Stomach (tissue), 9 donors: ENCODE measurements around the gene EHD4. TPM values are rescaled to one million over a fixed set of nuclear protein-coding genes. Genes with fewer than 3 reads are reported as not detected.

Experiments
- DNase-seq, 2 donors: peaks; one replicate each; pipeline versions ENCODE4 v3.0.0 to v3.0.0-alpha.2; 2013 to 2019
- H3K27ac ChIP-seq, 5 donors: fragments of 200-600 bp in 4 of 5; sonication (generic) in 4 of 5; one replicate each; pipeline ENCODE4 v1.5.1; 2013 to 2019; ENCODE audit warnings: mild to moderate bottlenecking in 1 of 5, moderate library complexity in 1 of 5
- H3K27me3 ChIP-seq, 3 donors: fragments of 200-600 bp; sonication (generic); one replicate each; pipeline ENCODE4 v1.5.1; 2017 to 2019; ENCODE audit warnings: mixed run types in 1 of 3
- H3K36me3 ChIP-seq, 4 donors: fragments of 200-600 bp; sonication (generic); 1 replicate in 3 of 4; 2 replicates in 1 of 4; pipeline ENCODE4 v1.5.1; 2016 to 2019
- H3K4me1 ChIP-seq, 4 donors: fragments of 200-600 bp; sonication (generic); one replicate each; pipeline ENCODE4 v1.5.1; 2016 to 2019
- H3K4me3 ChIP-seq, 4 donors: fragments of 200-600 bp; sonication (generic) in 3 of 4; one replicate each; pipeline ENCODE4 v1.5.1; 2016 to 2019; ENCODE audit warnings: mild to moderate bottlenecking in 1 of 4
- H3K9me3 ChIP-seq, 4 donors: fragments of 200-600 bp; sonication (generic); one replicate each; pipeline ENCODE4 v1.5.1; 2016 to 2019
- EP300 ChIP-seq: sonication (generic); formaldehyde crosslinking; IDR thresholded peaks from one replicate; pipeline ENCODE4 v1.6.1; 2017; ENCODE audit warnings: antibody characterized with exemption
- POLR2A ChIP-seq, 4 donors: fragments of 450-650 bp; IDR thresholded peaks; one replicate each; pipeline ENCODE4 v1.6.1; 2016; ENCODE audit warnings: antibody characterized with exemption in 4 of 4, control low read depth in 2 of 4, mild to moderate bottlenecking in 1 of 4, moderate library complexity in 1 of 4
- POLR2AphosphoS5 ChIP-seq, 3 donors: sonication (generic); formaldehyde crosslinking; IDR thresholded peaks; one replicate each; pipeline ENCODE4 v1.6.1; 2016; ENCODE audit warnings: antibody characterized with exemption in 3 of 3
- WGBS, 5 donors: extraction: QIAGEN DNeasy Blood & Tissue Kit in 3 of 5; methylation state at CpG; one replicate each; pipeline versions ENCODE4 v1.1.5 to v1.1.7; 2013 to 2018; 5-methylcytosine and 5-hydroxymethylcytosine counted together
- intact Hi-C: fragments of 100-400 bp; cut with DNase I; formaldehyde crosslinking; loops from one replicate; pipeline ENCODE4 v1.15.1; 2023; ENCODE audit warnings: low total_unique reads
- polyA plus RNA-seq, 3 donors: library from polyadenylated mRNA; stranded (reverse); fragments of 200-250 nt; gene quantifications; one replicate each; pipeline ENCODE4 v1.2.3, GENCODE V29; 2013
- total RNA-seq, 5 donors: library from RNA; depleted of rRNA; stranded (reverse); fragments of >200 nt; gene quantifications; one replicate each; pipeline versions ENCODE4 v1.1.0 to v1.2.3, GENCODE V29; 2014 to 2016
- TF ChIP-seq, protein P1 (sequence below), 7 experiments: fragments of 450-650 bp in 4 of 7; fragments of 200-600 bp in 3 of 7; sonication (generic) in 3 of 7; IDR thresholded peaks; one replicate each; pipeline ENCODE4 v1.5.1; 2016 to 2019; ENCODE audit warnings: antibody characterized with exemption in 7 of 7, control low read depth in 2 of 7, mild to moderate bottlenecking in 1 of 7
- donor health status: healthy with polysubstance abuse.
- donor health status: Bipolar disorder and iron deficiency.
- donor health status: healthy.

The EHD4 gene
- total and polyA plus RNA-seq, 8 donors: 5.8 to 86.4 (median 16.2) TPM

GRCh38 chr15:42018306-42019224, 46.2 kb upstream of the EHD4 start:
- peak in 1 of 2 donors; percentile 14 for DNase-seq
- Histone ChIP-seq H3K4me3 (no peak overlapping the region), H3K9me3 (peaks cover 0 to 3% (median 0%) of the 10 kb centered on the region in 4 donors), H3K27ac (no peak overlapping the region), H3K27me3 (no peaks in the 10 kb centered on the region), H3K36me3 (no peaks in the 10 kb centered on the region), H3K4me1 (no peaks in the 10 kb centered on the region)
- TF ChIP-seq EP300 (no peak), POLR2AphosphoS5 (IDR thresholded peaks at IDR 0.05) (no peak), POLR2A (IDR thresholded peaks at IDR 0.05) (no peak)
- TF ChIP-seq, protein P1, sequence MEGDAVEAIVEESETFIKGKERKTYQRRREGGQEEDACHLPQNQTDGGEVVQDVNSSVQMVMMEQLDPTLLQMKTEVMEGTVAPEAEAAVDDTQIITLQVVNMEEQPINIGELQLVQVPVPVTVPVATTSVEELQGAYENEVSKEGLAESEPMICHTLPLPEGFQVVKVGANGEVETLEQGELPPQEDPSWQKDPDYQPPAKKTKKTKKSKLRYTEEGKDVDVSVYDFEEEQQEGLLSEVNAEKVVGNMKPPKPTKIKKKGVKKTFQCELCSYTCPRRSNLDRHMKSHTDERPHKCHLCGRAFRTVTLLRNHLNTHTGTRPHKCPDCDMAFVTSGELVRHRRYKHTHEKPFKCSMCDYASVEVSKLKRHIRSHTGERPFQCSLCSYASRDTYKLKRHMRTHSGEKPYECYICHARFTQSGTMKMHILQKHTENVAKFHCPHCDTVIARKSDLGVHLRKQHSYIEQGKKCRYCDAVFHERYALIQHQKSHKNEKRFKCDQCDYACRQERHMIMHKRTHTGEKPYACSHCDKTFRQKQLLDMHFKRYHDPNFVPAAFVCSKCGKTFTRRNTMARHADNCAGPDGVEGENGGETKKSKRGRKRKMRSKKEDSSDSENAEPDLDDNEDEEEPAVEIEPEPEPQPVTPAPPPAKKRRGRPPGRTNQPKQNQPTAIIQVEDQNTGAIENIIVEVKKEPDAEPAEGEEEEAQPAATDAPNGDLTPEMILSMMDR (IDR thresholded peaks at IDR 0.05): no peak
- WGBS, 5 donors: 41 to 64% (median 50%) methylated on average over 6 of the region's 6 CpGs
- intact Hi-C loops: no loop called here

GRCh38 chr15:42016971-42017370, 44.6 kb upstream of the EHD4 start:
- no peak overlapping the region for H3K4me3 ChIP-seq
- TF ChIP-seq, protein P1 (IDR thresholded peaks at IDR 0.05): no peak
- TF ChIP-seq EP300: no peak
- no peak for TF ChIP-seq POLR2A (IDR thresholded peaks at IDR 0.05)
- no peak for TF ChIP-seq POLR2AphosphoS5 (IDR thresholded peaks at IDR 0.05)
- H3K9me3 ChIP-seq: no peaks in the 10 kb centered on the region
- H3K27me3 ChIP-seq: no peaks in the 10 kb centered on the region
- no peaks in the 10 kb centered on the region for H3K36me3 ChIP-seq
- 85 to 95% (median 87%) methylated on average over 5 to 6 of the region's 6 CpGs for WGBS, 5 donors
- no peak overlapping the region for H3K27ac ChIP-seq
- no peak for DNase-seq
- peaks cover 0 to 9% (median 0%) of the 10 kb centered on the region in 4 donors for H3K4me1 ChIP-seq
- intact Hi-C loops: no loop called here

DNA sequence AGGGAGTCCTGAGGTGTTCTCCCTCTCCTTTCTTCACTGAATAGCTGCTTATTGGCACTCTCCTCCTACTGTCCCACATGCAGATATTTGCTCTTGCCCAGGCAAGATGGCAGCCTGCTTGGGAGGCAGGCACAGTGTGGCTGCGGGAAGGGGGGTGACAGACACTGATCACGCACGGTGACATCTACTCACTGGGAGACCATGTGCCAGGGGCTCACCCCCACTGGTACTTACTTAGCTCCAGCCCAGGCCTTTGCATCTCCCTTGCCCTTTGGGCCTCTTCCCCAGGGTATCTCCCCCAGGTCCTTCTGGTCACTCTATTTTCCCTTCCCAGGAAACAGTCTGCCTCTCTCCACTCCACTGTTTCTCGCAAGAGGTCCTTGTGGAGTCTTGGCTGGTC, 42.0 kb upstream of the EHD4 start:
- H3K9me3 ChIP-seq: no peaks in the 10 kb centered on the region
- H3K27ac ChIP-seq: no peak overlapping the region
- WGBS, 5 donors: 81 to 98% (median 93%) methylated on average over 4 of the region's 4 CpGs
- intact Hi-C loops: no loop called here
- no peaks in the 10 kb centered on the region for H3K27me3 ChIP-seq
- H3K4me3 ChIP-seq: no peak overlapping the region
- H3K4me1 ChIP-seq: peaks cover 0 to 13% (median 0%) of the 10 kb centered on the region in 4 donors
- no peak for DNase-seq
- no peaks in the 10 kb centered on the region for H3K36me3 ChIP-seq
- TF ChIP-seq POLR2AphosphoS5 (IDR thresholded peaks at IDR 0.05) (no peak), EP300 (no peak), POLR2A (IDR thresholded peaks at IDR 0.05) (no peak)
- TF ChIP-seq, protein P1 (IDR thresholded peaks at IDR 0.05): no peak

- Histone ChIP-seq H3K27me3 (no peaks in the 10 kb centered on the region), H3K27ac (no peak overlapping the region), H3K9me3 (no peaks in the 10 kb centered on the region), H3K4me1 (peaks cover 0 to 13% (median 0%) of the 10 kb centered on the region in 4 donors), H3K4me3 (no peak overlapping the region), H3K36me3 (no peaks in the 10 kb centered on the region)
- intact Hi-C loops: no loop called here
- TF ChIP-seq POLR2A (IDR thresholded peaks at IDR 0.05) (no peak), POLR2AphosphoS5 (IDR thresholded peaks at IDR 0.05) (no peak), EP300 (no peak)
- TF ChIP-seq, protein P1 (IDR thresholded peaks at IDR 0.05): no peak
- 87 to 92% (median 89%) methylated on average over 9 to 10 of the region's 10 CpGs for WGBS, 5 donors
- no peak for DNase-seq
Measured at GRCh38 chr15:42012928-42013482, 40.6 kb upstream of the EHD4 start.
